Fibroblast of lung (primary cell): Measurements from ENCODE around the gene NFE2L1.
A peak's percentile ranks its signal among the peaks of the same experiment; 100 is the strongest.

Experiments
- EZH2 ChIP-seq: IDR thresholded peaks from 2 replicates; pipeline ENCODE4 v1.5.1; 2012; ENCODE audit warnings: low read length, control low read depth, mild to moderate bottlenecking; ENCODE audit errors: missing control alignments
- TF ChIP-seq, protein P1 (sequence below), 2 donors: IDR thresholded peaks in 1 of 2; conservative IDR thresholded peaks in 1 of 2; 1 replicate in 1 of 2; 2 replicates in 1 of 2; pipeline ENCODE4 v1.5.1; 2011 to 2012; ENCODE audit warnings: low read length in 2 of 2, control low read depth in 1 of 2, inconsistent platforms in 1 of 2, low read depth in 1 of 2, mild to moderate bottlenecking in 1 of 2

DNA sequence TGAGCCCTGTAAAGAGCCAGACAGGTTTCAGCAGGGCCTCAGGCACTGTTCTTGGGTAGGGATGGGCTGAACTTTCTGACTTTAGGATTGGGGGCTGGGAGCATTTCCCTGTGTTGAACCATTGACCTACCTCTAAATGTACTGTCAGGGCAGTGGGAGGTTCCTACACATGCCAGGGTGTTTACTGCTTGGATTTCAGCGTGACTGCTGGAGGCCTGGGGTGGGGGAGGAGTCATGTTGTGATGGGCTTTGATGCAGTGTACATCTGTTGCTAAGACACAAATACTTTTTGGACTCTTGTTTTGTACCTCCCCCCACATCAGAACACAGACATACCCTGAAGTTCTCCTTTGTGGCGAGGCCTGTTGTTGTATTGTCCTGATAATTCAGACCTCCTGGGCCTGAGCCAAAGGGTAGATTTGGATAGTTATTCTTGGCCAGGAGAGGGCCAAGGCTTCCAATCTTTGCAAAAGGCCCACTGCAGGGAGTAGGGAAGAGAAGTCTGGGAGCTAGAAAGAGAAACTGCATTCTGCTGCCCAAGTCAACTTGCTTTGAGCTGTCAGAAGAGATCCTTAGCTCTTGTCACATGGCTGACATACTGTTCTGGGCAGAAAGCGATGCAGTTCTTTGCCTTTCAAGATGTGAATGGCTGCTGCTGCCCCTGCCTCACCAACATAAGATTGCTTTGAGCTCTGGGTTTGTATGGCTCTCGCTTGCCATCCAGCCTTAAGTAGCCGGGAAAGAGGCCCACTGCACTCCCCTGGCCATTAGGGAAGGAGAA is 3.7 kb downstream of the NFE2L1 start:
- TF ChIP-seq, protein P1, sequence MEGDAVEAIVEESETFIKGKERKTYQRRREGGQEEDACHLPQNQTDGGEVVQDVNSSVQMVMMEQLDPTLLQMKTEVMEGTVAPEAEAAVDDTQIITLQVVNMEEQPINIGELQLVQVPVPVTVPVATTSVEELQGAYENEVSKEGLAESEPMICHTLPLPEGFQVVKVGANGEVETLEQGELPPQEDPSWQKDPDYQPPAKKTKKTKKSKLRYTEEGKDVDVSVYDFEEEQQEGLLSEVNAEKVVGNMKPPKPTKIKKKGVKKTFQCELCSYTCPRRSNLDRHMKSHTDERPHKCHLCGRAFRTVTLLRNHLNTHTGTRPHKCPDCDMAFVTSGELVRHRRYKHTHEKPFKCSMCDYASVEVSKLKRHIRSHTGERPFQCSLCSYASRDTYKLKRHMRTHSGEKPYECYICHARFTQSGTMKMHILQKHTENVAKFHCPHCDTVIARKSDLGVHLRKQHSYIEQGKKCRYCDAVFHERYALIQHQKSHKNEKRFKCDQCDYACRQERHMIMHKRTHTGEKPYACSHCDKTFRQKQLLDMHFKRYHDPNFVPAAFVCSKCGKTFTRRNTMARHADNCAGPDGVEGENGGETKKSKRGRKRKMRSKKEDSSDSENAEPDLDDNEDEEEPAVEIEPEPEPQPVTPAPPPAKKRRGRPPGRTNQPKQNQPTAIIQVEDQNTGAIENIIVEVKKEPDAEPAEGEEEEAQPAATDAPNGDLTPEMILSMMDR (conservative IDR thresholded peaks at IDR 0.05 in 1 of 2, IDR thresholded peaks at IDR 0.05 in 1 of 2; ENCODE audit: low read depth in 1 of 2, low read length in 2 of 2): peak; percentile 10 to 20
- TF ChIP-seq EZH2: no peak
